RWPE1 (cell line): Measurements from ENCODE around the gene ZBTB9.

Experiments
- CTCF ChIA-PET: fragments of 350-600 bp; sonication (Branson Sonifier 250); formaldehyde crosslinking; extraction: SDS; loops from one replicate; lab custom pipeline; 2021; lab: Yijun Ruan, JAX
- POLR2A ChIA-PET: fragments of 400-600 bp; formaldehyde crosslinking; extraction: SDS; loops from one replicate; lab custom pipeline; 2020; ENCODE audit warnings: antibody characterized with exemption; ENCODE audit not compliant: low non-redundant PET; lab: Yijun Ruan, JAX
- DNase-seq: peaks from one replicate; pipeline ENCODE4 v3.0.0; 2012; ENCODE audit warnings: low spot score
- H3K27ac ChIP-seq: fragments of 450-650 bp; 2 replicates; pipeline ENCODE4 v1.5.1; 2017
- TF ChIP-seq, protein P1 (sequence below): fragments of 450-650 bp; conservative IDR thresholded peaks from 2 replicates; pipeline ENCODE4 v1.5.1; 2017; ENCODE audit warnings: low read depth, mild to moderate bottlenecking

ZBTB9 gene

DNA sequence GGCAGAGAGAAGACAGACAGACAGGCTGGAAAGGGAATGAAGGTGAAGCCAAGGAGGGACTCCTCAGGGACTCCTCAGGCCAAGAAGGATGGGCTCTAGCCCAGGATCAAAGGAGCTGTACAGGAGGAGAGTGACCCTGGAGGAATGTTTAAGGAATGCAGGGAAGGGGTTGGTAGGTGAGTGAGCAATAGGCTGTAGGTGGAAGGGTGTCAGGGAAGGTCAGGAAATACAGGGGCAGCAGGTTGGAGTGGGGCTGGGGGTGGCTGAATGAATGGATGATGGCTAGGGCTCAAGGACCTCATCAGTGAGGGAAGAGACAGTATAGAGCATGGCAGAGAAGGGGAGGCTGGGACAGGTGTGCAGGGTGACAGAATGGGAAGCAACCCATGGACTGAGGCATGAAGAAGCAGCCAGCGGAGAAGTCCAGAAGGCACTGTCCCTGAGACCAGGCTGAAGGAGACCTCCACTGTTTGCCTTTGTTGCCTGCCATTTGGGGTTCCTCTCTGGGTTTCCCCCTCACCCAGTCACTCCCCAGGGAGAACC lies 21.3 kb upstream of the ZBTB9 start:
- ChIA-PET POLR2A (no interaction called here), CTCF (no interaction called here)
- H3K27ac ChIP-seq, result peak overlapping the region; percentile 18; the same call in 1 of the 2 replicates
- TF ChIP-seq, protein P1, sequence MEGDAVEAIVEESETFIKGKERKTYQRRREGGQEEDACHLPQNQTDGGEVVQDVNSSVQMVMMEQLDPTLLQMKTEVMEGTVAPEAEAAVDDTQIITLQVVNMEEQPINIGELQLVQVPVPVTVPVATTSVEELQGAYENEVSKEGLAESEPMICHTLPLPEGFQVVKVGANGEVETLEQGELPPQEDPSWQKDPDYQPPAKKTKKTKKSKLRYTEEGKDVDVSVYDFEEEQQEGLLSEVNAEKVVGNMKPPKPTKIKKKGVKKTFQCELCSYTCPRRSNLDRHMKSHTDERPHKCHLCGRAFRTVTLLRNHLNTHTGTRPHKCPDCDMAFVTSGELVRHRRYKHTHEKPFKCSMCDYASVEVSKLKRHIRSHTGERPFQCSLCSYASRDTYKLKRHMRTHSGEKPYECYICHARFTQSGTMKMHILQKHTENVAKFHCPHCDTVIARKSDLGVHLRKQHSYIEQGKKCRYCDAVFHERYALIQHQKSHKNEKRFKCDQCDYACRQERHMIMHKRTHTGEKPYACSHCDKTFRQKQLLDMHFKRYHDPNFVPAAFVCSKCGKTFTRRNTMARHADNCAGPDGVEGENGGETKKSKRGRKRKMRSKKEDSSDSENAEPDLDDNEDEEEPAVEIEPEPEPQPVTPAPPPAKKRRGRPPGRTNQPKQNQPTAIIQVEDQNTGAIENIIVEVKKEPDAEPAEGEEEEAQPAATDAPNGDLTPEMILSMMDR, result no peak
- no peak for DNase-seq

DNA sequence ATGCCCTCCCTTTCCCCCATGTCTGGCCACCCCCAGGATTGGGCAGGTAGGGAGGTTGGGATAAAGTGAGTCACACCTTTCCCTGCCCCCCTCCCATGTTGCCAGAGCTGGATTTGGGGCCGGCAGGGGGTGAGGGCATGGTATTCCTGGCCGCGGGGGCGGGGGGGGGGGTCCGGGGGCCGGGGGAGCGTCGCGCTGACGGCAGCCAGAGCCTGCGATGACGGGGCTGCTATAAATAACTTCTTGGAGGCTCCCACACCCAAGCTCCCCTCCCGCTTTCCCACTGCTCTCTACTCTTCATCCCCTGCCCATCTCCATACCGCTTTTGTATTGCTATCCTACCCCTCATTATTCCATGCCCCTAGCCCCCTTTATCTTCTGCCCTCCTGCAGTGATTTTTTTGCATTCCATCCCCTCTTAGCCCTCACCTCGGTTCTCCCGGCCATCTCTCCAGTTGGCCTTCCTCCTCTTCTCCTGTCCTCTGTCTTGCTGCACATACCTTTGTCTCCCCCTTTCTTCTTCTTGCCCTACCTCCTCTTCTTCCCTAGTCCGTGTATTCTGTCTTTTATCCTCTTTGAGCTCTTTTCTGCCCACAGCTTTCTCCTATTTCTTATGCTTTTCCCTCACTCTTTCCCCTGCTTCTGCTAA lies 20.7 kb upstream of the ZBTB9 start:
- DNase-seq, result no peak
- 0 out of 2 replicates have a peak overlapping the region, but pooled peaks have one; percentile 18 for H3K27ac ChIP-seq
- ChIA-PET CTCF (no interaction called here), POLR2A (no interaction called here)
- TF ChIP-seq, protein P1, result no peak

DNA sequence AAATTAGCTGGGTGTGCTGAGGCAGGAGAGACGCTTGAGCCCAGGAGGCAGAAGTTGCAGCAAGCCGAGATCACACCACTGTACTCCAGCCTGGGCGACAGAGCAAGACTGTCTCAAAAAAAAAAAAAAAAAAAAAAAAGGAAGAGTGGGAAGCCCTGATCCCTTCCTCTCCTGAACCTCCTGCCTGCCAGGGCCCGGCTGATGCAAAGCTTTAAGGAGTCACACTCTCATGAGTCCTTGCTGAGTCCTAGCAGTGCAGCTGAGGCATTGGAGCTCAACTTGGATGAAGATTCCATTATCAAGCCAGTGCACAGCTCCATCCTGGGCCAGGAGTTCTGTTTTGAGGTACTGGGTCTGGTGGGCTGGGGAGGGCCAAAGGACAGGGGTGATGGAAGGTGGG lies 19.4 kb upstream of the ZBTB9 start:
- CTCF ChIA-PET, result no interaction called here
- TF ChIP-seq, protein P1, result no peak

DNA sequence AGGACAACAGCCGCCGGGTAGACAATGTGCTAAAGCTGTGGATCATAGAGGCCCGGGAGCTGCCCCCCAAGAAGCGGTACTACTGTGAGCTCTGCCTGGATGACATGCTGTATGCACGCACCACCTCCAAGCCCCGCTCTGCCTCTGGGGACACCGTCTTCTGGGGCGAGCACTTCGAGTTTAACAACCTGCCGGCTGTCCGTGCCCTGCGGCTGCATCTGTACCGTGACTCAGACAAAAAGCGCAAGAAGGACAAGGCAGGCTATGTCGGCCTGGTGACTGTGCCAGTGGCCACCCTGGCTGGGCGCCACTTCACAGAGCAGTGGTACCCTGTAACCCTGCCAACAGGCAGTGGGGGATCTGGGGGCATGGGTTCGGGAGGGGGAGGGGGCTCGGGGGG lies 16.7 kb upstream of the ZBTB9 start:
- ChIA-PET CTCF (no interaction called here), POLR2A (no interaction called here)
- no peak for DNase-seq
- no peak overlapping the region for H3K27ac ChIP-seq
- TF ChIP-seq, protein P1, result no peak

More for the DNA sequence above, 19.4 kb upstream of the ZBTB9 start:
- POLR2A ChIA-PET, result no interaction called here
- no peak for DNase-seq
- H3K27ac ChIP-seq, result peak overlapping the region; percentile 15; the same call in 1 of the 2 replicates

DNA sequence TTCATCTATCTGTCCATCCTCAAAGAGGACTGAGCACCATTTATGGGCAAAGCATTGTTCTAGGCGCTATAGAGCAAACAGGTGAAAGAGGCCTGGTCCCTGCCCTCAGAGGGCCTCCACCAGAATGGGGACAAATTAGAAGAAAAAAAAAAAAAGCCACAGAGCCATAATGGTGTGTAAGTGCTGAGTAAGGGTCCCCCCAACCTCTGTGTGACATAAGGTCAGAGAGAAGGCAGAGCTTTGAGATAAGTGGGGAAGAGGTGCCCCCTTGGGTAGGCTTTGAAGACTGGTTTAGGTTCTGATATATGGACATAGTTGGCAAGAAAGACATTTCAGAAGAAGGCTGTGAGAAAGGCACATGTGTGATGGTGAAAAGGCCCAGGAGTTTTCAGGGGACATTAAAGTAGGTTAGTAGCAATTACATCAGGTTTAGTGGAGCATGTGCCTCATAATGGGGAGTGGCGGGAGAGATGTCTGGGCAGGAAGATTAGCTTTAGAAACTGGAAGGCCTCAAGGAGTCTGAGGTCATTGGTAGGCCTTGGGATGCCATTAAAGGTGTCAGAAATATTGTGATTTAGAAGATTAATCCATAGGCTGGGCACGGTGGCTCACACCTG lies 15.3 kb upstream of the ZBTB9 start:
- ChIA-PET POLR2A (no interaction called here), CTCF (interaction anchor here (0.8 kb wide), 1 partner anchor 245 kb away, joined by 3 read pairs; no protein-coding TSS in a partner anchor)
- H3K27ac ChIP-seq, result no peak overlapping the region
- DNase-seq, result no peak
- TF ChIP-seq, protein P1, result no peak

DNA sequence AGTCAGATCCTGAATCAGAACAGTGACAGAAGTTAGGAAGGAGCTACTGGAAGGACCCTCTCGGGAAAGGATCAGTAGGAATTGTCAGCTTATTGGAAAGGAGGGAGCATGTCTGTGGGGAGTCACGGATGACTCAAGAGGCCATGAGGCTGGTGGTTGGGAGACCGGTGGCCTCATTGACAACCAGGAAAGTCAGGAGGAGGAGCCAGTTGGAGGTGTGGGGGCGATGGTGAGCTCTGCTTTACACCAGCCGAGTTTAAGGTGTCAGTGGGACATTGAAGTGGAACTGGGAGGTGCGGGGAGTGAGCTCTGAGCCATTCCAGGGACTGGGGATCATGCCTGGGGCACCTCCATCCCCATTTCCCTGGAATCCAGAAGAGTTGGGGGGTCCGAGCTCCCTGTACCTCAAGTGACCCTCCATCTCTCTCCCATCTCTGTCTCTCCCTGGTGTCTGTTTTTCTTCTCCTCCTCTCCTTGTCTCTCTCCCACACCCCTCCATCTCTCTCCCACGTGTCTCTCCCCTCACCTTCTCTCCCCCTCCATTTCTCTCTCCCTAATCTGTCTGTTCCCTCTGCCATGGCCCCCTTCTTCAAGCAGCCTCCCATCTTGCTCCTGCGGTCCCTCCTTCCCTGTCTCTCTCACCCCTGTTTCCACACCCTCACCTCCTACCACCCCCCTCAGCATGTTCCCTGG lies 14.3 kb upstream of the ZBTB9 start:
- H3K27ac ChIP-seq, result 0 out of 2 replicates have a peak overlapping the region, but pooled peaks have one; percentile 13
- POLR2A ChIA-PET, result no interaction called here
- CTCF ChIA-PET, result interaction anchor here (0.6 to 0.7 kb wide), 4 partner anchors 14 to 306 kb away, joined by 3 to 5 read pairs (median 4); partner anchors contain the start of gene ZBTB9
- TF ChIP-seq, protein P1, result no peak
- no peak for DNase-seq
